HAP-1 (cell line): Measurements from ENCODE around the gene ABCC3.
"Not testable (repeated sequence)": the region's sequence is repeated elsewhere in the genome, so short reads cannot be mapped to it uniquely, and the experiment has no call there.

Experiments used
- DNase-seq, 2 experiments: peaks; one replicate each; pipeline ENCODE4 v3.0.0-alpha.2; 2016 to 2020; ENCODE audit warnings: low spot score in 2 of 2
- H3K27me3 ChIP-seq: fragments of 250-450 bp; sonication (Bioruptor Pico); 2 replicates; pipeline ENCODE4 v1.5.1; 2020; ENCODE audit warnings: low read depth, mild to moderate bottlenecking, moderate library complexity
- H3K36me3 ChIP-seq: fragments of 250-450 bp; sonication (Bioruptor Pico); replicated peaks from 2 replicates; pipeline ENCODE4 v1.5.1; 2020; ENCODE audit warnings: mild to moderate bottlenecking
- H3K4me1 ChIP-seq: fragments of 250-450 bp; sonication (Bioruptor Pico); 2 replicates; pipeline ENCODE4 v1.5.1; 2020; ENCODE audit warnings: mild to moderate bottlenecking
- H3K4me3 ChIP-seq: fragments of 250-450 bp; sonication (Bioruptor Pico); 2 replicates; pipeline ENCODE4 v1.5.1; 2020; ENCODE audit warnings: mild to moderate bottlenecking, moderate library complexity
- H3K9me3 ChIP-seq: fragments of 250-450 bp; sonication (Bioruptor Pico); 2 replicates; pipeline ENCODE4 v1.5.1; 2020; ENCODE audit warnings: mild to moderate bottlenecking, moderate library complexity
- in situ Hi-C: fragments of 300-500 bp; cut with MboI; formaldehyde crosslinking; loops from 3 replicates; pipeline ENCODE4 v1.14.3; 2020; ENCODE audit warnings: low sequenced_read_pairs, inconsistent platforms, mixed read lengths

The ABCC3 gene

DNA sequence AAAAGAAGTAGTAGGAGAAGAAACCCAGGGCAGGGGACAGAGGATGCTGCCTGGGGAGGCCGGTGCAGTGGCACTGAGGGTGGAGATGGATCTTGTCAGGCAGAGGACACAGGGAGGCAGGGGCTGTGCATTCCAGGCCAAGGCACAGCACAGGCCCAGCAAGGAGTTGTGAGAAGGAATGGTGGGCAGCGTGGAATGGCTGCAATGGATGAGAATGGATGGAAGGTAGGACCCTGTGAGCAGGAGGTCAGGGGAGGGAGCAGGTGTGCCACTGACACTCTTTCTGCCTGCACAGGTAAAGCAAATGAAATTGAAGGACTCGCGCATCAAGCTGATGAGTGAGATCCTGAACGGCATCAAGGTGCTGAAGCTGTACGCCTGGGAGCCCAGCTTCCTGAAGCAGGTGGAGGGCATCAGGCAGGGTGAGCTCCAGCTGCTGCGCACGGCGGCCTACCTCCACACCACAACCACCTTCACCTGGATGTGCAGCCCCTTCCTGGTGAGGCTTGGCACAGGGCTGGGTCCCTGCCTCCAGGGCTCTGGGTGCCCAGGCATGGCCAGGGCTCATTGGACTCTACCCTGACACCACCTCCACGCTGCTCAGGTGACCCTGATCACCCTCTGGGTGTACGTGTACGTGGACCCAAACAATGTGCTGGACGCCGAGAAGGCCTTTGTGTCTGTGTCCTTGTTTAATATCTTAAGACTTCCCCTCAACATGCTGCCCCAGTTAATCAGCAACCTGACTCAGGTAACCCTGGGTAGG lies 32.8 kb downstream of the ABCC3 start:
- Histone ChIP-seq H3K4me3 (no peak overlapping the region), H3K9me3 (no peaks in the 10 kb centered on the region), H3K27me3 (no peaks in the 10 kb centered on the region), H3K4me1 (no peaks in the 10 kb centered on the region), H3K36me3 (no peaks in the 10 kb centered on the region)
- in situ Hi-C loops = no loop called here
- no peak for DNase-seq

DNA sequence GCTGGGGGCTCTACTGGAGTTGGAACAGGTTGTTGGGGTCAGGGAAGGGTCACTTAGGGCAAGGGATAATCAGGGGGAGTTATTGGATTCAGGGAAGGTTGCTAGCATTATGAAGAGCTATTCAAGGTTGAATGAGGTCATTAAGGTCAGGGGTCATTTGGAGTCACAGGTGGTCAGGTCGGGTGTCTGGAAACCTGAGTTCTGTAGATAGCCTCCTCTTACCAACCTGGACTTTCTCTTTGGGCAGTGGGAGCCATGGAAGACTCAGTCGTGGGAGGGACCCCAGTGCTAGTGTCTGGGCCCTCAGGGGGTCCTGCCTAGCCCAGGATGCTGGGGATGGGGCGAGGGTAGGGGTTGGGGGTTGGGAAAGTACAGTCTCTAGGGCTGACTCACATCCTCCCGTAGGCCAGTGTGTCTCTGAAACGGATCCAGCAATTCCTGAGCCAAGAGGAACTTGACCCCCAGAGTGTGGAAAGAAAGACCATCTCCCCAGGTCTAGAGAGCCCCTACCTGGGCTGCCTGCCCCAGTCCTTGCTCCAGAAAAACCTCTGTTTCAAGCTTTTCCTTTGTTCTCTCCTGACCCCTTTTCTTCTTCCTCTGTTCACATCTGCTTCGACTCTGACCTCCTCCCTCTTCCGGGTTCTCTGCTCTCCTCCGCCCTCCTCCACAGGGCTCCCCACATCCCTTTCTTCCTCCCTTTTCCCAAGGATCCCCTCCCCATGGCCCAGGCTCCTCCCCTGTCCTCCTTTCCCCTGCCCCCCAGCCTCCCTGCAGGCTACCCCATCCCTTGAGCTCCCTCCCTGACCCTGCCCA lies 33.5 kb downstream of the ABCC3 start:
- Histone ChIP-seq H3K9me3 (no peaks in the 10 kb centered on the region), H3K4me1 (no peaks in the 10 kb centered on the region), H3K4me3 (no peak overlapping the region), H3K36me3 (no peaks in the 10 kb centered on the region), H3K27me3 (no peaks in the 10 kb centered on the region)
- in situ Hi-C loops = no loop called here
- DNase-seq = no peak

DNA sequence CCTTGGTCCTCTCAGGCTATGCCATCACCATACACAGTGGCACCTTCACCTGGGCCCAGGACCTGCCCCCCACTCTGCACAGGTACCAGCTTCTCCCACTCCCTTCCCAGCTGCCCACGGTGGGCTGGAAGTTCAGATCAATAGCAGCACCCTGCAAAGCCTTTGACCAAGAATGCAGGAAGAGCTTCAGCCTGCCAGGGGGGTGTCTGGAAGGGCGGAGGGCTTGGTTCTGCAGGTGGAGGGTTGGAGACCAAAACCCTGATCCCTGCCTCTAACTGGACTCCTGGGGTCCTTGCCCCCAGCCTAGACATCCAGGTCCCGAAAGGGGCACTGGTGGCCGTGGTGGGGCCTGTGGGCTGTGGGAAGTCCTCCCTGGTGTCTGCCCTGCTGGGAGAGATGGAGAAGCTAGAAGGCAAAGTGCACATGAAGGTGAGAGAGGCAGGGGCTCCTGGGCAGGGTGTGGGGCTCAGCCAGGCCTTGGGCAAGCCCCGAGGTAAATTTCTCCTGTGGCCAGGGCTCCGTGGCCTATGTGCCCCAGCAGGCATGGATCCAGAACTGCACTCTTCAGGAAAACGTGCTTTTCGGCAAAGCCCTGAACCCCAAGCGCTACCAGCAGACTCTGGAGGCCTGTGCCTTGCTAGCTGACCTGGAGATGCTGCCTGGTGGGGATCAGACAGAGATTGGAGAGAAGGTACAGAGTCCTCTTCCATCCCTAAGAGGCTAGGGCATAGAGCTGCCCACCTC lies 34.3 kb downstream of the ABCC3 start:
- H3K9me3 ChIP-seq = no peaks in the 10 kb centered on the region
- no peaks in the 10 kb centered on the region for H3K4me1 ChIP-seq
- no peak for DNase-seq
- H3K27me3 ChIP-seq = no peaks in the 10 kb centered on the region
- H3K36me3 ChIP-seq = no peaks in the 10 kb centered on the region
- in situ Hi-C loops = no loop called here
- no peak overlapping the region for H3K4me3 ChIP-seq

DNA sequence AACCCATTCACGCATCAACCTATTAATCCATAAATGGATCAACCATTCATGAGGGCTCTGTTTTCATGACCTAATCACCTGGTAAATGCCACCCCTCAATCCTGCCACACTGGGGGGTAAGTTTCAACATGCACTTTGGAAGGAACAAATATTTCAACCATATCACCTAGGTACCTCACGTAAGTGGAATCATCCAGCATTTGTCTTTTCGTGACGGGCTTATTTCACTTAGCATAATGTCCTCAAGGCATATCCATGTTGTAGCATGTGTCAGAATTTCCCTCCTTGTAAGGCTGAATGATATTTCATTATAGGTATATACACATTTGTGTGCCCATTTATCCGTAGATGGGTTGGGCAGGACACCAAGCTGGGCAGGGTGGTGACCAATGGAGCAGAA lies 37.4 kb downstream of the ABCC3 start:
- H3K27me3 ChIP-seq = no peaks in the 10 kb centered on the region
- no peaks in the 10 kb centered on the region for H3K9me3 ChIP-seq

DNA sequence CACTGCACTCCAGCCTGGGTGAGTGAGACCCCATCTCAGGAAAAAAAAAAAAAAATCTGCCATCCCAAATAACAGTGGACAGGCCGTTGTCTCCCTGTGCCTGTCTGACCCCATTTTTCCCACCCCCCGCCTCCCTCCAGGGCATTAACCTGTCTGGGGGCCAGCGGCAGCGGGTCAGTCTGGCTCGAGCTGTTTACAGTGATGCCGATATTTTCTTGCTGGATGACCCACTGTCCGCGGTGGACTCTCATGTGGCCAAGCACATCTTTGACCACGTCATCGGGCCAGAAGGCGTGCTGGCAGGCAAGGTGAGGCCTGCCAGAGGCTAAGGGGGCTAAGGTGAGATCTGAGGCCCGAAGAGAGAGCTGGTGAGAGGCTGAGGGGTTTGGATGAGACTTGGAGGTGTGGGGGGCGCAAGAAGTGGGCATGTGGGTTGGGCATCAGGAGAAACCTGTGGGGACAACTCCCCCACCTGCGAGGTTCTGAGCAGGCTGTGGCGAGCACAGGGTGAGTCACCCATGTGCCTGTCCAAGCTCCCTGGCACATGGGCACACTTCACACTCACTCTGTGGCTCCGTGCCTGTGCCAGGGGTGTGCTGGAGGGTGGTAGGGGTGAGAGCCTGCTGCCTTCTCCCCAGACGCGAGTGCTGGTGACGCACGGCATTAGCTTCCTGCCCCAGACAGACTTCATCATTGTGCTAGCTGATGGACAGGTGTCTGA lies 38.3 kb downstream of the ABCC3 start:
- no peak for DNase-seq
- Histone ChIP-seq H3K27me3 (no peaks in the 10 kb centered on the region), H3K36me3 (no peaks in the 10 kb centered on the region), H3K9me3 (no peaks in the 10 kb centered on the region), H3K4me1 (no peaks in the 10 kb centered on the region), H3K4me3 (no peak overlapping the region)
- in situ Hi-C loops = no loop called here

More for the DNA sequence above, 37.4 kb downstream of the ABCC3 start:
- in situ Hi-C loops = no loop called here
- Histone ChIP-seq H3K4me3 (no peak overlapping the region), H3K4me1 (no peaks in the 10 kb centered on the region), H3K36me3 (no peaks in the 10 kb centered on the region)
- DNase-seq = no peak

DNA sequence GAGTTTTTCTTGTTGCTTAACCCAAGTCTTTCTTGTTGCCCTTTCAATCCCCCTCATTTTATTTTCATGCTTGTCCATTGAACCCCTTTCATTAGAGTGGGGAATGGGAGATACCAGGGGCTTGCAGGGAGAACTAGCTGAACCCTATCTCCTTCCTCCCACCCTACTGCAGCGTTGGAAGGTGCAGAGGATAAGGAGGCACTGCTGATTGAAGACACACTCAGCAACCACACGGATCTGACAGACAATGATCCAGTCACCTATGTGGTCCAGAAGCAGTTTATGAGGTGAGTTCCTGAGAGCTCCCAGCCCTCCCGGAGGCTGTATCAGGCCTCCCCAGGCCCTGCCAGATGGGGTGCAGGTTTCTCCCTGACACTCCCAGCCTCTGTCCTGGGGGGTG lies 40.5 kb downstream of the ABCC3 start:
- H3K27me3 ChIP-seq = no peaks in the 10 kb centered on the region
- no peaks in the 10 kb centered on the region for H3K9me3 ChIP-seq
- no peak overlapping the region for H3K4me3 ChIP-seq
- no peaks in the 10 kb centered on the region for H3K4me1 ChIP-seq
- DNase-seq = no peak
- in situ Hi-C loops = no loop called here
- H3K36me3 ChIP-seq = no peaks in the 10 kb centered on the region

DNA sequence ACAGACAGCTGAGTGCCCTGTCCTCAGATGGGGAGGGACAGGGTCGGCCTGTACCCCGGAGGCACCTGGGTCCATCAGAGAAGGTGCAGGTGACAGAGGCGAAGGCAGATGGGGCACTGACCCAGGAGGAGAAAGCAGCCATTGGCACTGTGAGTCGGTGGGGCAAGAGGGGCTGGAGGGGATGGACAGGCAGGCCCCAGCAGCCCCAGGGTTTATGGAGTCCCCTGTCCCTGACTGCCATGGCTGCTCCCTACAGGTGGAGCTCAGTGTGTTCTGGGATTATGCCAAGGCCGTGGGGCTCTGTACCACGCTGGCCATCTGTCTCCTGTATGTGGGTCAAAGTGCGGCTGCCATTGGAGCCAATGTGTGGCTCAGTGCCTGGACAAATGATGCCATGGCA lies 40.9 kb downstream of the ABCC3 start:
- Histone ChIP-seq H3K27me3 (no peaks in the 10 kb centered on the region), H3K4me1 (no peaks in the 10 kb centered on the region), H3K9me3 (no peaks in the 10 kb centered on the region), H3K36me3 (no peaks in the 10 kb centered on the region), H3K4me3 (no peak overlapping the region)
- no peak for DNase-seq
- in situ Hi-C loops = no loop called here

DNA sequence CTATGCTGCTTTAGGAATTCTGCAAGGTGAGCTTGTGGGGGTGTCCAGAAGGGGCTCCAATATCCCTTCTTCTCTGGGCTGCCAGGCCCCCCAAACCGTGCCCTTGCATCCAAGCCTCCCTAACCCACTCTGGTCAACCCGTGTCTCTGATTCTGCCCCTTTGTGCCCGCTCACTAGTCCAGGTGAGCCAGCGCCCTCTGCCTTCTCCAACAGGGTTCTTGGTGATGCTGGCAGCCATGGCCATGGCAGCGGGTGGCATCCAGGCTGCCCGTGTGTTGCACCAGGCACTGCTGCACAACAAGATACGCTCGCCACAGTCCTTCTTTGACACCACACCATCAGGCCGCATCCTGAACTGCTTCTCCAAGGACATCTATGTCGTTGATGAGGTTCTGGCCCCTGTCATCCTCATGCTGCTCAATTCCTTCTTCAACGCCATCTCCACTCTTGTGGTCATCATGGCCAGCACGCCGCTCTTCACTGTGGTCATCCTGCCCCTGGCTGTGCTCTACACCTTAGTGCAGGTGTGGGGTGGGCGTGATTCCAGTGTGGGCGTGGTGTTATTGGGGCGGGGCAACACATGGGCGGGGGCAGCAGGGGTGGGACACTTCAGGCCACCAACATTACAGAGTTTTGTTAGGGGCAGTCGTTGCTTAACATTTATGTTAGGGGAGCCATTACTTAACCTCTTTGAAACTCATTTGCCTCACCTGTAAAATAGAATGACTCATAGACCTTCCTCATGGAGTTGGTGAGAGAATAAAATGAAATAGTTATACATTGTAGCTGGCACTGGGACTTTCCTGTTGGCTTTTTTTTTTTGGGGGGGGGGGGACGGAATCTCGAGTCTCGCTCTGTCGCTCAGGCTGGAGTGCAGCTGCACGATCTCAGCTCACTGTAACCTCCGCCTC lies 41.6 kb downstream of the ABCC3 start:
- H3K27me3 ChIP-seq = no peaks in the 10 kb centered on the region
- in situ Hi-C loops = no loop called here

DNA sequence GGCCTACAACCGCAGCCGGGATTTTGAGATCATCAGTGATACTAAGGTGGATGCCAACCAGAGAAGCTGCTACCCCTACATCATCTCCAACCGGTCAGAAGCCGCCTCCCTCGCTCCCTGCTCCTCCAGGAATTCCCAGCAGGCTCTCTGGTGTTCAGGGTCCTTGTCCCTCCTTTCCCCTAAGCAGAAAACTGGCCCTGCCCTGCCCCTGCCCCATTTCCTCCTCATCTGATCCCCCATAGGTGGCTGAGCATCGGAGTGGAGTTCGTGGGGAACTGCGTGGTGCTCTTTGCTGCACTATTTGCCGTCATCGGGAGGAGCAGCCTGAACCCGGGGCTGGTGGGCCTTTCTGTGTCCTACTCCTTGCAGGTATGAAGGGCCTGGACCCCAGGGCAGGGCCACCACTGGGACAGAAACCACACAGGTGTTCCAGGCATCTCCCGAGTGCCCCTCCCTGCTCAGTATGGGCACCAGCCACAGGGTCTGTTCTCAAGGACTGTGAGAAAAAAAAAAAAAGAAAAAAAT lies 43.2 kb downstream of the ABCC3 start:
- no peak for DNase-seq
- H3K4me3 ChIP-seq = no peak overlapping the region
- peaks cover 5% of the 10 kb centered on the region for H3K4me1 ChIP-seq
- H3K27me3 ChIP-seq = no peaks in the 10 kb centered on the region
- H3K36me3 ChIP-seq = no peaks in the 10 kb centered on the region
- in situ Hi-C loops = no loop called here
- no peaks in the 10 kb centered on the region for H3K9me3 ChIP-seq

More for the DNA sequence above, 41.6 kb downstream of the ABCC3 start:
- no peak overlapping the region for H3K4me3 ChIP-seq
- no peak for DNase-seq
- H3K36me3 ChIP-seq = no peaks in the 10 kb centered on the region
- no peaks in the 10 kb centered on the region for H3K9me3 ChIP-seq
- peaks cover 2% of the 10 kb centered on the region for H3K4me1 ChIP-seq

DNA sequence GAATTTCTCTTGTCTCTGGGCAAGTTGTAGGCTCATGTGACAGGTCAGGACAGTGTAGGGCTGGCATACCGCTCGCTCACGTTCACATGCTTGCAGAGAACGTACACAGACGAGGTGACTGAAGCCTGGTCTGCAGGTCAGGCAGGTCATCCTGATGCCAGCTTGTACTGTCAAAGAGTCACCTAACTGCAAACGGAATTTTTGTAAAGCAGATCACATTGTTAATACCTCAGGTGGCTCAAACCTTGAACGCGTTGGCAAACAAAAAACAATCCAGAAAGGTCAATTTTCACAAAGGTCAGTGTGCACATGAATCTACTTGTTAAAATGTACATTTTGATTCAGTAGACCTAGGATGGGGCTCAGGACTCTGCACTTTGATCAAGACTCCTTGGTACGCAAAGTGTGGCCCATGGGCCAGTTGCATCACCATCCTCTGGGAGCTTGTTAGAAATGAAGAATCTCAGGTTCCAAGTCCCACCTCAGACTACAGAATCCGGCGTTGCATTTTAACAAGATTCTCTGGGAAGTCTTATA lies 44.4 kb downstream of the ABCC3 start:
- no peak for DNase-seq
- Histone ChIP-seq H3K27me3 (no peaks in the 10 kb centered on the region), H3K4me3 (no peak overlapping the region), H3K36me3 (no peaks in the 10 kb centered on the region), H3K9me3 (no peaks in the 10 kb centered on the region), H3K4me1 (peaks cover 5% of the 10 kb centered on the region)
- in situ Hi-C loops = no loop called here

DNA sequence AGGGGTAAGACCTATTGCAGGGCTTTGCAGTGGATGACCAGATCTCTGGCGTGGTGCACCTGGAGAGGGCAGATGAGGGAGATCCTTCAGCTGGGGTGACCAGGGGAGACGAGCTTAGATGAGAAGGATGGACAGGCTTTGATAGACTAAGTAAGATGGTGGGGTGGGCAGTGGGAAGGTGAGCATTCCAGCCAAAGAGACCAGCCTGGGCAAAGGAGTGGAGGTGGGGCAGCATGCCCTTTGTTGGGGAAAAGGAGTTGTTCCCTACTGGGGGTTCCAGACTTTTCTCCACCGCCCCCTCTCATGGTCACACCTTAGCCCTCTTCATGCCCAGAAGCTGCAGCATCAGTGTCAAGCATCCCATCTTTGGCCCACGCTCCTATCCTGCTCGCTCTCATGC lies 45.4 kb downstream of the ABCC3 start:
- Histone ChIP-seq H3K27me3 (no peaks in the 10 kb centered on the region), H3K36me3 (no peaks in the 10 kb centered on the region), H3K4me1 (peaks cover 5% of the 10 kb centered on the region), H3K9me3 (no peaks in the 10 kb centered on the region), H3K4me3 (no peak overlapping the region)
- no peak for DNase-seq
- in situ Hi-C loops = no loop called here

DNA sequence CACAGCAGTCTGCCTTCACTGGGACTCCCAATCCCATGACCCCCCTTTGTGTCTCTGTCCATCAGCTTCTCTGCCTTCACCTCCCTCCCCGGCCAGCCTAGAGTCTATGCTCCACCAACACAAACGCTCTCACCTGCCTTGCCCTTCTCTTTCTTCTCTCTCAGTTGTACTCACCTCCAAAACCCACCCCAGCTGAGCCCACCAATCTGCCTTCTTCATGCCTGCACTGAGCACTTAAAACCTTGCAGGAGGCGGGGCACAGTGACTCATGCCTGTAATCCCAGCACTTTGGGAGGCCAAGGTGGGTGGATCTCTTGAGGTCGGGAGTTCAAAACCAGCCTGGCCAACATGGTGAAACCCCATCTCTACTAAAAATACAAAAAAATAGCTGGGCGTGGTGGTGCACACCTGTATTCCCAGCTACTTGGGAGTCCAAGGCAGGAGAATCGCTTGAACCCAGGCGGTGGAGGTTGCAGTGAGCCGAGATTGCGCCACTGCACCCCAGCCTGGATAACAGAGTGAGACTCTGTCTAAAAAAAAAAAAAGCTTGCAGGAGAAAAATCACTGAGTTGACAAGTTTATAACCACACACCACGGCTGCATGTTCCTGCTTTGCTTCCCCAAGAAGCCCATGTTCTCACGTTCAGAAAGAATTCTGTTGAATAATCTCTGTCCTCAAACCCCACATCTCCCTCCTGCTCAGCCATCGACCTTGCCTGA lies 46.0 kb downstream of the ABCC3 start:
- H3K4me1 ChIP-seq, H3K27me3 ChIP-seq, H3K9me3 ChIP-seq, DNase-seq, H3K36me3 ChIP-seq, in situ Hi-C loops, H3K4me3 ChIP-seq: not testable (repeated sequence)
